ENCODE measurements around the gene SUPT6H. TPM values are rescaled to one million over a fixed set of nuclear protein-coding genes. Genes with fewer than 3 reads are reported as not detected.

The SUPT6H gene
- total and polyA plus RNA-seq, 2 donors (not counting 3 experiments of a cell fraction or from before 2014, with no cell fraction given), result 33.9 to 79.2 TPM

GRCh38 chr17:28733346-28733745 is 71.3 kb downstream of the SUPT6H start:
- Histone ChIP-seq H2AFZ (ENCODE audit: low read depth, low read length) (no peak overlapping the region), H3K79me2 (ENCODE audit: control insufficient read depth, insufficient read depth, low read length) (no peaks in the 10 kb centered on the region), H3K36me3 (ENCODE audit: control insufficient read depth in 2 of 2, extremely low read depth in 1 of 2, insufficient read depth in 2 of 2, low read length in 2 of 2) (no peaks in the 10 kb centered on the region), H3K9ac (replicated peaks; ENCODE audit: extremely low read depth, insufficient read depth, low read length) (no peak overlapping the region), H3K27me3 (ENCODE audit: control insufficient read depth in 2 of 2, insufficient read depth in 2 of 2, low read length in 2 of 2) (no peaks in the 10 kb centered on the region), H3K4me1 (ENCODE audit: control insufficient read depth, extremely low read depth, insufficient read depth, low read length) (no peaks in the 10 kb centered on the region), H4K20me1 (replicated peaks; ENCODE audit: control insufficient read depth, extremely low read depth, insufficient read depth, low read length) (no peaks in the 10 kb centered on the region), H3K9me1 (replicated peaks; ENCODE audit: control insufficient read depth, extremely low read depth, insufficient read depth, low read length) (no peaks in the 10 kb centered on the region), H3K4me3 (replicated peaks in 1 of 3; ENCODE audit: insufficient read depth in 1 of 3, low read depth in 1 of 3, low read length in 3 of 3) (no peak overlapping the region), H3K27ac (ENCODE audit: insufficient read depth, low read depth, low read length) (no peak overlapping the region), H3K9me3 (replicated peaks; ENCODE audit: control insufficient read depth, insufficient read depth, low read length) (no peaks in the 10 kb centered on the region), H3K4me2 (ENCODE audit: insufficient read depth, low read length) (no peak overlapping the region)
- dilution Hi-C loops (cut with MboI; ENCODE audit: extremely low pct_ligation_motif_present, low sequenced_read_pairs) (no loop called here), intact Hi-C loops (cut with micrococcal nuclease) (no loop called here)
- ChIA-PET CTCF (interaction anchor here (0.5 to 13.7 kb wide), 2 partner anchors 14 to 98 kb away, joined by 4 to 602 read pairs; partner anchors contain the start of gene TRAF4), POLR2A (no interaction called here)
- no peak for DNase-seq (ENCODE audit: low read depth, low spot score)
- BruUV-seq (replicated peaks), result no TSS peak
- FAIRE-seq, result no peak
- no peak for TF ChIP-seq MYC (IDR thresholded peaks at IDR 0.05; ENCODE audit: low read depth, low read length)
- no peak for TF ChIP-seq POLR2AphosphoS5 (IDR thresholded peaks at IDR 0.05; ENCODE audit: insufficient read depth, low read depth, low read length)
- TF ChIP-seq MAX (IDR thresholded peaks at IDR 0.05; ENCODE audit: insufficient read depth, insufficient read length), result no peak
- TF ChIP-seq CTCF (IDR thresholded peaks at IDR 0.05; ENCODE audit: extremely low read depth in 1 of 2, insufficient read depth in 1 of 2, low read depth in 1 of 2, low read length in 2 of 2), result no peak

GRCh38 chr17:28734712-28735241 is 72.8 kb downstream of the SUPT6H start:
- no peaks in the 10 kb centered on the region for H3K27me3 ChIP-seq (ENCODE audit: control insufficient read depth in 2 of 2, insufficient read depth in 2 of 2, low read length in 2 of 2)
- no peaks in the 10 kb centered on the region for H3K9me3 ChIP-seq (replicated peaks; ENCODE audit: control insufficient read depth, insufficient read depth, low read length)
- CTCF ChIA-PET, result interaction anchor here (1.4 to 13.7 kb wide), 2 partner anchors 8 to 12 kb away, joined by 8 to 602 read pairs; partner anchors contain the start of gene TRAF4
- H3K4me1 ChIP-seq (ENCODE audit: control insufficient read depth, extremely low read depth, insufficient read depth, low read length), result no peaks in the 10 kb centered on the region
- no peaks in the 10 kb centered on the region for H3K36me3 ChIP-seq (ENCODE audit: control insufficient read depth in 2 of 2, extremely low read depth in 1 of 2, insufficient read depth in 2 of 2, low read length in 2 of 2)
- FAIRE-seq (no peak), DNase-seq (ENCODE audit: low read depth, low spot score) (no peak)
- no peak for TF ChIP-seq MAX (IDR thresholded peaks at IDR 0.05; ENCODE audit: insufficient read depth, insufficient read length)
- TF ChIP-seq POLR2AphosphoS5 (IDR thresholded peaks at IDR 0.05; ENCODE audit: insufficient read depth, low read depth, low read length), result no peak
- TF ChIP-seq JUN (IDR thresholded peaks at IDR 0.05; ENCODE audit: borderline replicate concordance, insufficient read depth, insufficient read length, low read depth), result no peak
- TF ChIP-seq GATA2 (IDR thresholded peaks at IDR 0.05; ENCODE audit: insufficient read depth, insufficient read length, low read depth, low read length), result no peak
- no peak for TF ChIP-seq POLR2A (IDR thresholded peaks at IDR 0.05; ENCODE audit: low read depth, low read length)
- TF ChIP-seq FOS (IDR thresholded peaks at IDR 0.05; ENCODE audit: borderline replicate concordance, insufficient read depth, low read length), result no peak
- TF ChIP-seq MYC (IDR thresholded peaks at IDR 0.05; ENCODE audit: low read depth, low read length), result no peak
- TF ChIP-seq EZH2 (IDR thresholded peaks at IDR 0.05; ENCODE audit: borderline replicate concordance, low read depth, low read length, severe bottlenecking), result no peak
- TF ChIP-seq CTCF (IDR thresholded peaks at IDR 0.05; ENCODE audit: extremely low read depth in 1 of 2, insufficient read depth in 1 of 2, low read depth in 1 of 2, low read length in 2 of 2), result no peak
- POLR2A ChIA-PET, result no interaction called here
- no peaks in the 10 kb centered on the region for H4K20me1 ChIP-seq (replicated peaks; ENCODE audit: control insufficient read depth, extremely low read depth, insufficient read depth, low read length)
- no TSS peak for BruUV-seq (replicated peaks)
- no peak overlapping the region for H3K9ac ChIP-seq (replicated peaks; ENCODE audit: extremely low read depth, insufficient read depth, low read length)
- dilution Hi-C loops (cut with MboI; ENCODE audit: extremely low pct_ligation_motif_present, low sequenced_read_pairs), result no loop called here
- H3K4me2 ChIP-seq (ENCODE audit: insufficient read depth, low read length), result no peak overlapping the region
- no peaks in the 10 kb centered on the region for H3K79me2 ChIP-seq (ENCODE audit: control insufficient read depth, insufficient read depth, low read length)
- intact Hi-C loops (cut with micrococcal nuclease), result no loop called here
- no peaks in the 10 kb centered on the region for H3K9me1 ChIP-seq (replicated peaks; ENCODE audit: control insufficient read depth, extremely low read depth, insufficient read depth, low read length)
- H3K4me3 ChIP-seq (replicated peaks in 1 of 3; ENCODE audit: insufficient read depth in 1 of 3, low read depth in 1 of 3, low read length in 3 of 3), result no peak overlapping the region
- H3K27ac ChIP-seq (ENCODE audit: insufficient read depth, low read depth, low read length), result no peak overlapping the region
- no peak overlapping the region for H2AFZ ChIP-seq (ENCODE audit: low read depth, low read length)

All from endothelial cell of umbilical vein (primary cell).